Skin of body (tissue), 2 donors: ENCODE results near the gene SHC2. TPM values are rescaled to one million over a fixed set of nuclear protein-coding genes. Genes with fewer than 3 reads are reported as not detected.
A peak's percentile ranks its signal among the peaks of the same experiment; 100 is the strongest.

Experiments used
- DNase-seq: peaks from one replicate; lab custom pipeline; 2025; lab: John Stamatoyannopoulos, UW
- total RNA-seq: library from RNA; depleted of rRNA; stranded (reverse); fragments of >200 nt; gene quantifications from one replicate; pipeline ENCODE4 v1.2.3, GENCODE V29; 2014

SHC2 gene
- total RNA-seq, 1 donor from 2014 or later: 7.1 TPM

DNA sequence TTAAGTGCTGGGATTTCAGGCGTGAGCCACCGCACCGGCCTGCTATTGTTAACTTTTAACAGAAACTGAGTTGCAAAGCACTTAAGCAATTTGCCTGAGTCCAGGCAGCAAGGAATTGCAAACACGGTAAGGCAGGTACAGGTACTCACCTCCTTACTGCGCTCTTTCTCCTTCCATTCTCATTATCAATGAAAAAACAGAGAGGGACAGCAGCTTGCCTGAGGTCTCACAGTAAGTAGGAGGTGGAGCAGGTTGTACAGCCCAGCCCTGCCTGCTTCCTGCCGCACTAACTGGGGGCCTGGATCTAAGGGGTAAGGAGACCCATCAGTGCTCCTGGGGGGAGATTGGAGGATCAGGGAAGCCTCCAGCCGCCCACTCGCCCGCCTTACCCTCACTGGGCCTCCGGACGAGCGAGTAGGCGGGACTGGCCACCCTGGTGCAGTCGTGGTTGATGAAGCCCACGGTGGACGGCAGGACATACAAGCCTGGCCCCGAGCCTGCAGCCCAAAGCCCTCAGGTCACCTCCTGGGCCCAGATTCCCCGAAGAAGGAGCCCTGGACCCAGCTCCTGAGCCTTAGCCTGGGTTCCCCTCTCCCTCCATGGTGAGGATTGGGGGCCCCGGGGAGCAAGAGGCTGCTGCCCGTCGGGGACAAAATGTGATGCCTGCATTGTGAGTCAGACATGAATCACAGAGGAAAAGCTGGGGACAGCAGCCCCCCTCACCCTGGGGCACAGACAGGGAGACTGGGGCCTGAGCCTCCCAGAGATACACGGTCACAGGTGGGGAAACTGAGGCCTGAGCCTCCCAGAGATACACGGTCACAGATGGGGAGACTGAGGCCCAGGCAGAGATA, 11.4 kb upstream of the SHC2 start:
- DNase-seq: no peak

DNA sequence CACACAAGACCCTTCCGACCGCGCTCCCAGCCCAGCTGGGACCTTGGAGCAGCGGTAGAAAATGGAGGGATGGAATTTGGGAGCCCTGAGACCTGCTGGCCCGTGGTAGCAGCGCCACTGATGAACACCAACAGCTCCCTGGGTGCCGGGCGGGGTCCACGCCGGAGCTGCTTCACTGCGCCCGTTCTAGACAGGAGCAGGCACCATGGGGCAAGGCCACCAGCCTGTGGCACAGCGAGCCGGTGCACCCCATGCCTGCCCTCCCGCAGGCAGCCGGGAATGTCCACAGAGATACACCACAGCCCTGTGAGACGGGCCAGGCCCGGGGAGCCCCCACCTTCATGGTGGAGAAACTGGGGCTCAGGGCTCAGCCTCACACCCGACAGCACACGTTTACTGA, 9.9 kb upstream of the SHC2 start:
- DNase-seq: no peak

DNA sequence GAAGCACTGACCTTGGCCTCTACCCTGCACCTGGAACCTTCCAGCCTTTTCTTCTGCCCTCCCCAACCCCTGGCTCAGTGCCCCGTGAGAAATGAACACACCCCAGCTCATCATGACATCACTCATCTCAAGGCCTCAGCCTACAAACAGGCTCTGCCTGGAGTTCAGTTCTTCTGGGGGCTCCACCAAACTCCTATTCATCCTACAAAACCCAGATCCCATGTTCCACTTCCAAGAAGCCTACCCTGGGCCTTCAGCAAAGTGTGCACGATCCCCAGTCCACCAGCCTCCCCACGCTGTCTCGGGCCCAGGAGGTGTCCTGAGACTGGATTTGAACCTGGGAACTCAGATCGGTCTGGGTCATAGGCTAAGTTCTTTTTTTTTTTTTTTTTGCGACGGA, 9.0 kb upstream of the SHC2 start:
- DNase-seq: no peak

DNA sequence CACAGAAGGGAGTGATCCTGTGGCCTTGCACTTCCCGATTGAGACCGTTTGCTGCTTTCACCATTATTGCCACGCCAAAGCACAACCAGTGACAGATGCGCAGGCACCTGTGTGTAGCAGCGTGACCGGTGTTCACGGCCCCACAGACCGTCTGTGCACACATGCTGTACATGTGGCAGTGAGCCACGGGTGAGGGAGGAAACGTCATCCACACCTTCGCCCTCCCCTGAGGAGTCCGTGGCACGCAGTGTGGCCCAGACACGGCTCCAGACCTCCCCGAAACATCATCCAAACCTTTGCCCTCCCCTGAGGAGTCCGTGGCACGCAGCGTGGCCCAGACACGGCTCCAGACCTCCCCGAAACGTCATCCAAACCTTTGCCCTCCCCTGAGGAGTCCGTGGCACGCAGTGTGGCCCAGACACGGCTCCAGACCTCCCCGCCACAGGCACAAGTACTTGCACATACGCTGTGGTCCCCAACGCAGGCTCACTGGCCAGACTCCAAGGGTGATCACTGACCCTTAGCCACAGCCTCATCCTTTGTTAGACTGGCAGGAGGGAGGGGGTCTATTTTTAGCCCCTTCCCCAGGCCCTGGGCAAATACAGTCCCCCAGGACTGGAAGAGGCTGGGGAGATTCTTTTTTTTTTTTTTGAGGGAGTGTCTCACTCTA, 7.9 kb upstream of the SHC2 start:
- no peak for DNase-seq

DNA sequence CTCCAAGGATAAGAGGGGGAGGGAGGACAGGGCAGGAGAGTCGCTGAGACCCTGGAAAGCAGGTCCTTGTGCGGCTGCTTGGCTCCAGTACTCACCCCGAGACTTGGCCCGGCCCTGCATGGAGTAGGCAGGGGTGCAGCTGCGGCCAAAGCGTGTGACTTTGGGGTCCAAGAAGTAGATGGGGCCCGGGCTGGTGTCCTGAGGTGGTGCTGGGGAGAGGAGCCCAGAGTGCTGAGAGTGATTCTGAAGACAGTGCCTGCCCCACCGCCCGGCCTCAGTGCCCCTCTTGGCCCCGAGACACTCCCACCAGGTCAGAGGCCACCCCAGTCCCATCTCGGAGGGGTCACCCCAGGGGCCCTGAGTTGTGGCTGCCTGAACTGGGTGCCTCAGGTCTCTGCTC, 6.7 kb upstream of the SHC2 start:
- DNase-seq: no peak

DNA sequence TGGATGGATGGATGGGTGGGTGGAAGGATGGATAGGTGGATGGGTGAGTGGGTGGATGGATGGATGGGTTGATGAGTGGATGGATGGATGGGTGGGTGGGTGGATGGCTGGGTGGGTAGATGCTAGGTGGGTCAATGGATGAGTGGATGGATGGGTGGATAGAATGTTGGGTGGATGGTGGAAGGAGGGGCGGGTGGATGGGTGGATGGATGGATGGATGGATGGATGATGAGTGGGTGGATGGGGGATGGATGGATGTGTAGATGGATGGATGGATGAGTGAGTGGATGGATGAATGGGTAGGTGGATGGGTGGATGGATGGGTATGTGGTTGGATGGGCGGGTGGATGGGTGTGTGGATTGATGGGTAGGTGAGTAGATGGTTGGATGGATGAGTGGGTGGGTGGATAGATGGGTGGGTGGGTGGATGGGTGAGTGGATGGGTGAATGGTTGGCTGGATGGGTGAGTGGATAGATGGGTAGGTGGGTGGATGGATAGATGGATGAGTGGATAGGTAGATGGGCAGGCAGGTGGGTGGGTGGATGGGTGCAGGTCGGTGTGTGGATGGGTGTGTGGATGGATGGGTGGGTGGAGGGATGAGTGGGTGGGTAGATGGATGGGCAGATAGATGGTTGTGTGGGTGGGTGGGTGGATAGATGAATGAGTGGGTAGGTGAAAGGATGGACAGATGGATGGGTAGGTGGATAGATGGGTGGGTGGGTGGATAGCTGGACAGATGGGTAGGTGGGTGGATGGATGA, 4.4 kb upstream of the SHC2 start:
- no peak for DNase-seq

DNA sequence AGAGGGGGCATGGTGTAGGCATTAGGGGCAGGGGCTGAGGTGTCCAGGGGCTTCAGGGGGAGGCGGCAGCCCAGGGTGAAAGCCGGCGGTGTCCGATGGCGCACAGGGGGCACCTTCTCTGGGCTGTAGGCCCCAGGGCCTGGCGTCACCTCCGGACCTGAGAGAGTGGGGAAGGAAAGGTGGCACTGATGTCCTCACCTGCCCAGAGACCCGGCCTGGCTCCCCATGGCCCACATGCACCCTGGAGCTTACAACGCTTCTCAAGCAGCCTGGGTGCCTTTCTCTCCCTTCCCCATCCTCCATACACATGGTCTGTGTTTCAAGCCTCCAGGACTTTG, 3.3 kb upstream of the SHC2 start:
- no peak for DNase-seq

DNA sequence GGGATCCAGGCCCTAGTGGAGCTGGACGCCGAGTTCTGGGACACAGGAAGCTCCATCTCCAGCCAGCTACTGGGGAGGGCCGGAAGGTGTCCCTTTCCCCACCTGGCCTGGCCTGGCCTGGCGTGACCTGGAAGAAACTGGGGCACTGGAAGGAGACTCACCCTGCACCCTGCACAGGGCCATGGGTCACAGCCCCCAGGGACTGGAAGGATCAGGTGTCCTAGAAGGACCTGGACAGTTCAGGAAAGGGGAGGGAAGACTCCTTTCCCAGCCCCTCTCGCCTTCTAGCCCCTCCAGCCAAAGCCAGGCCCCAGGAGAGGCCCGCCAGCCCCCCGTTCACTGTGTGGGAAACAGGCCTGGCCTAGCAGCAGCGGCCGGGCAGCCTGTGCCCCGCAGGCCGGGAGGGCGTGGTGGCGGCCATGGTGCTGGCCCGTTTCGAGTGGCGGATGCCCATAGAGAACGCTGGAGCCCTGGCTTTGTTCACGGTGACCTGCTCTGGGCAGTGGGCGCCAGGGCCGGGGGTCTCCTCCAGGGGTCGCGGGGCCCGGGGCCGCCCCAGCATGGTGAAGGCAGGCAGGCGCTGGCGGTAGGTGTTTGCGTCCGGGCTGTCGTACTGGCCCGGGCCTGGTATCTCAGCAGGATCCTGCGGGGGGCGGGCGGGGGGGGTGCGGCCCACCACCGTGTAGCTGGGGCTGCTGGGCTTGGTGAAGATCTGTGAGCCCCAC, 2.8 kb upstream of the SHC2 start:
- no peak for DNase-seq

DNA sequence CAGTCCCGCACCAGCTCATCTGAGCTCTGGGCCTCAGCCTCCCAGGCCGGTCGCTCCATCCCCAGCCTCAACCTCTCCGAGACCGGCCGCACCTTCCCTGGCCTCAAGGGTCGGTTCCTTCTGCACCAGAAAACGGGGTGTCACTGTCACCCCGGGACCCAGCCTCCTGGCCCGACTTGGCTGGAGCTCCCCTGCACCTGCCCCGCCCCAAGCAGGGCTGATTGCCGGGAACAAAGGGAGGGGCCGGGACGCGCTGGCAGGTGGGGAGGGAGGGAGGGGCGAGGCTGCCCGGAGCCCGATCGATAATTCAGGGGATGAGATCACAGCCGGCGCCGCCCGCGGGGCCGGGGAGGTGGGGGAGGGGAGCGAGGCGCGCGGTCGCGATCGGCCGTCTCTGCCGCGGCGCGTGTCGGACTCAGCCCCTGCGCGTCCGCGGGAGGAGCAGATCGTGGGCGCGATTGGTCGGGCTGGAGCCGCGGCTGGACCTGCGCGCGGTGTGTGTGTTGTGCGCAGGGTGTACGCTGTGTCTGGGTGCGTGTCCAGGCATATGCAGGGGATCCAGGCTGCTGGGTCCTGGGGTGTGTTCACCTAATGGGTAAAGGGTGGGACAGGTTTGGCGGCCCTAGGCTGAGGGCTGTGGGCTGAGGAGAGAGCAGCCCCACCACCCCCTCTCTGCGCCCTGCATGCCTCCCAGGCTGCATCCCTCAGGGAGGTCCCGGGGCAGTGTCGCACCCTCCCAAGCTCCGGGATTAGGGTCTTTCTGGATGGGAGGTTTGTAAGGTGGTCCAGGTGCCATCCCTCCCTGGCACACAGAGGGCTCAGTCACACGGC, 1.1 kb upstream of the SHC2 start:
- no peak for DNase-seq

DNA sequence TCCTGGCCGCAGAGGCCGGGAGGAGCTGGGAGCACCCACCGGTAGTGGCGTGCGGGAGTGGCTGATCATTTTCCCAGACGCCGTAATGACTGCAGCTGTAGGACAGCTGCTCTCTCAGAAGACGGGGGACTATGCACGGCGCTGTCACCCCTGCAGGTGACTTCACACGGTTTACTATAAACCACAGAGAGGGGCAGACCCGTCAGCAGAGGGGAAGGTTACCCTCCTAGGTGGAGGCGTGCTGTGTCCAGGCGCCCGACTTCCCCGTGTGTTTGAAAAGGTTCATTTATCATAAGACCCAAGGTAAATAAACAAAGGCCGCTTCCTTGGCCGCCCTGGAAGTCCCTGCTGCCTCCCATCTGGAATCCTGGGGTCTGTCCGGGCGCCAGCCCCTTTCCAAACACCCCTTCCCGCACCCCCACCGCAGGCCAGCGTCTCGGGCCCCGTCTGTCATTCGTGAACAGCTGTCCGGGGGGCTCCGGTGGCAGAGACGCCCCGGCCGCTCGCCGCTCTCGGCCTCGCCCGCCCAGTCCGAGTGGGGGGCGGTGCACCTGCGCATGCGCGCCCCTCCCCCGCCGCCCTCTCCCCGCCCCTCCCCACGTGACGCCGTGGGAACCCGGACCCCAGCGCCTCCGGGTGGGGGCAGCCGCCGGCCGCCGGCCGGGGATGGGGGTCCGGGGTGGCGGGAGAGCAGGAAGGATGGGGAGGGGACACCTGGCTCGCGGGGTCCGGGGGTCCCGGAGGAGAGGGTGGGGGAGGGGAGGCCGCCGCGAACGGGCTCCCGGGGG, 915 bp downstream of the SHC2 start:
- peak; percentile 56 for DNase-seq

DNA sequence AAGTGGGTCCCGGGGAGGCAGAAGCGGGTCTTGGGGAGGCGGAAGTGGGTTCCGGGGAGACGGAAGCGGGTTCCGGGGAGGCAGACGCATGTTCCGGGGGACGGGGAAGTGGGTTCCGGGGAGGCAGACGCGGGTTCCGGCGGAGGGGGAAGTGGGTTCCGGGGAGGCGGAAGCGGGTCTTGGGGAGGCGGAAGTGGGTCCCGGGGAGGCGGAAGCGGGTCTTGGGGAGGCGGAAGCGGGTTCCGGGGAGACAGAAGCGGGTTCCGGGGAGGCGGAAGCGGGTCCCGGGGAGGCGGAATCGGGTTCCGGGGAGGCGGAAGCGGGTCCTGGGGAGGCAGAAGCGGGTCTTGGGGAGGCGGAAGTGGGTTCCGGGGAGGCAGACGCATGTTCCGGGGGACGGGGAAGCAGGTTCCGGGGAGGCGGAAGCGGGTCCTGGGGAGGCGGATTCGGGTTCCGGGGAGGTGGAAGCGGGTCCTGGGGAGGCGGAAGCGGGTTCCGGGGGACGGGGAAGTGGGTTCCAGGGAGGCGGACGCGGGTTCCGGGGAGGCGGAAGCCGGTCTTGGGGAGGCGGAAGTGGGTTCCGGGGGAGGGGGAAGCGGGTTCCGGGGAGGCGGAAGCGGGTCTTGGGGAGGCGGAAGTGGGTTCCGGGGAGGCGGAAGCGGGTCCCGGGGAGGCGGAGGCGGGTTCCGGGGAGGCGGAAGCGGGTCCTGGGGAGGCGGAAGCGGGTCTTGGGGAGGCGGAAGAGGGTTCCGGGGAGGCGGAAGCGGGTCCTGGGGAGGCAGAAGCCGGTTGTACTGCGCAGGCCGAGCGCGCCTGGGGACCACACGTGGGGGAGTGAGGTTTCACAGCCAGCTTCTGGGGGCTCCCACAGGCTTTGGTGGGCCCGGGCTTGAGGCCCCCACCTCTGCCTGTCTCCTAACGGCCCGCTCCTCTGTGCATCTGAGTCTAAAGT, 2.5 kb downstream of the SHC2 start:
- DNase-seq: no peak

DNA sequence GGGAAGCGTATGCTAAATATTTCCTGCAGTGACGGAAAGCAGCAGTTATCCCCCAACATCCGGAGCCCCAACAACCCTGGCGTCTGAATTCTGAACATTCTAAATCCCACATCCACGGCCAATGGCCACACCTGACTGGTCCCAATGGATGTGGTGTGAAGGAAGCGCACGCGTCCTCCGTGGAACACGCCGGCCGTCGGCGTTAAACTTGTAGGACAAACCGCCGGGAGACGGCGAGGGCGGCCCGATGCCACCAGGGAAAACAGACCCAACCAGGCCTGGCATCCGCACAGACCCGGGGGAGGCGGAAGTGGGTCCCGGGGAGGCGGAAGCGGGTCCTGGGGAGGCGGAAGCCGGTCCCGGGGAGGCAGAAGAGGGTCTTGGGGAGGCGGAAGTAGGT, 3.2 kb downstream of the SHC2 start:
- no peak for DNase-seq

DNA sequence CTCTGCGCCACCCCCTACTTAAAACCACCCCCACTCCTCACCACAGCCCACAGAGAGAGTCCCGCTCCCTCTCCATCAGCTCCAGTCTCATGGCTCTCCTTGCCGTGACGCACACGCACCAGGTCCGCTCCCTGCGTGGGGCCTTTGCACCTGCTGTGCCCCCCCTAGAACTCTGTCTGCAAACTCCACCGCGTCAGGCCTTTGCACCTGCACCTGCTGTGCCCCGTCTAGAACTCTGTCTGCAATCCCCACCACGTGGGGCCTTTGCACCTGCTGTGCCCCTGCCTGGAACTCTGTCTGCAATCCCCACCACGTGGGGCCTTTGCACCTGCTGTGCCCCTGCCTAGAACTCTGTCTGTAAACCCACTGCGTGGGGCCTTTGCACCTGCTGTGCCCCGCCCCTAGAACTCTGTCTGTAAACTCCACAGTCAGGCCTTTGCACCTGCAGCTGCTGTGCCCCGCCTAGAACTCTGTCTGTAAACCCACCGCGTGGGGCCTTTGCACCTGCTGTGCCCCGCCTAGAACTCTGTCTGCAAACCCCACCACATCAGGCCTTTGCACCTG, 4.2 kb downstream of the SHC2 start:
- no peak for DNase-seq

DNA sequence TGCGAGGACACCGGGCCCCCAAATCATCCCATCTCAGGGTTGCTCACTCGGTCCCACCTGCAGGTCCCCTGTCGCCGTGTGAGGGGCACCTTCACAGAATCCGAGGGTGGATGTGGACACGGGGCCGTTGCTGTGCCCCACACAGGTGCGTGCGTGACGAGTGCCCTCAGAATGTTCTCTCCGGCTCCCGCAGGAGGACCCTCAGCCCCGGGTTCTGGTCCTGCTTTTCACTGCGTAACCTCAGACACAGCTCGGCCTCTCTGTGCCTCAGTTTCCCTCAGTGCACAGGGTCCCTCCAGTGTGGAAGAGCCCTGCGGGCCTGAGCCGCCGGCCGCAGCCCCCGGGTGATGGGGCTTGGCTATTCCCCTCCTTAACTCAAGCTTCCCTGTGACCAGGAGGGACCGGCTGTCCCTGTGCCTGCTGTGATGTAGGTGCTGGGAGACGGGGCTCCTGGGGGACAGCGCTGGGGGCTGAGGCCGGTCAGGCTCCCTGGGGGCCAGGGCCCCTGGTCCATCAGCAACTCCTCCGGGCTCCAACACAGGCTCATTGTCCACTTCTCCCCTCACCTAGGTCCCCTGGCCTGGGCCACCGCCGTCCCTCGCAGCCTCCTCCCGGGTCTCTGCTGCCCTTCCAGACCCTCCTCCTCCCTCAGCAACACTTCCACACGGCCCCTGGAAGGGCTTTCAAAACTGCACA, 4.8 kb downstream of the SHC2 start:
- no peak for DNase-seq

DNA sequence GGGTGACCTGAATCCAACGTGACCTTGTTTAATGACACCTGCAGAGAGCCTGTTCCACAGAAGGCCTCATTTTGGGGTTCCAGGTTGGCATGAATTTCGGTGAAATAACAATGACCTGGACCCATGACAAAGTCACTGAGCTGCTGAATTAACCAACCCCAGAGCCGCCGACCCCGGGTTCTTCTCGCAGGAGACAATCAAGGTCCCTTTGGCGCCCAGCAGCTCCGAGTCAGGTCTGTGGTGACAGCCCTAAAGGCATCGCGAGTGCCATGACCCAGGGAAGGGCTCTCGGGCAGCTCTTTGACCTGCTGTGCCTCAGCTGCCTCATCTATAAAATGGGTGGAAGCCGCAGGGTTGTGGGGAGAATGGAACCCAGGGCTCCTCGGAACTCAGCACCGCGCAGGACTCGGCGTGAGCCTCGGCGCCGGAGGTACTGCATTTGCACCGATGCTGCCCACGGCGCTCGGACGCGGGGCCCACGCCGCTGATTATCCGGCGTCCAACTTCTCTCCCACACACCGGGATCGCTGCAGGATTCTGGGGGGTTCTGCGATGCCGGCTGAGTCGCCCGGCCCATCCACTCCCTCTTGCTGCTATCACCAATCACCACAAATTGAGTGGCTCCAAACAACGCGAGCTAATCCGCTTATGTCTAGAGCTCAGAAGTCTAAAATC, 5.7 kb downstream of the SHC2 start:
- no peak for DNase-seq

DNA sequence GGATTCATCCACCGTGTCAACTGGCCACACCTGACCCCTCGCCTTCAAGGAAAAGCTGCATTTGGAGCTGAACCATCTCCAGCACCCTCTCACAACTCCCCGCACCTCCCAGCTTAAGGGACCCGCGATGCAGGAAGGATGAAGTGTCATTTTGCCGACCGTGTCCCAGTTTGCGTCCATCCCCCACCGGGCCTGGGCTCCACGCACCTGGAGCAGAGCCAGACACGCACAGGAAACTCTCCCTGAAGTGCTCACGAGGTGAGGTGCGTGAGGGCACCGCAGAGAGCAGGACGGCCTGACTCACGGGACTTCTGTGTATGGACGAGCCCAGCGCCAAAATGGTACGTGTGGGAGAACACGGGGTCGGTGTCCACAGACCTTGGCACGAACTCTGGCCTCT, 7.2 kb downstream of the SHC2 start:
- no peak for DNase-seq

DNA sequence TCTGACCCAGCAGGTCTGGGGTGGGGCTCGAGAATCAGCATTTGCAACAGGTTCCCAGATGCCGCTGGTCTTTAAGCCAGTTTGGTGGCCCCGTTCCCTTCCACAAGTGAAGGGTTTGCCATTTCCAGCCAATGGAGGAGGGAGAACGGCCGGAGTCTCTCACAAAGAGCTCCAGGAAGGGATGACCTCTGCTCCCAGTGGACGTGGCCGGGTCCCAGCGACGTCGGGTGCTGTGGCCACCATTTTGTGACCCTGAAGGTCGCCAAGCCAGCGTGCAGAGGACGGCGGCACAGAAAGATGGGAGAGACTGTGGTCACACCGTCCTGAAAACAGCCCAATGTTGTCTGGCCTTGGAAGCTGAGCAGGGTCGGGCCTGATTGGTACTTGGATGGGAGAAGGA, 8.0 kb downstream of the SHC2 start:
- no peak for DNase-seq
